RKO (cell line): ENCODE results near the gene SRSF7.

Source experiments
- DNase-seq: peaks from one replicate; pipeline ENCODE4 v3.0.0-alpha.2; 2016; ENCODE audit warnings: low spot score

Gene SRSF7

GRCh38 chr2:38701542-38701941, 49.6 kb downstream of the SRSF7 start:
- DNase-seq, result no peak

GRCh38 chr2:38700881-38701458, 50.2 kb downstream of the SRSF7 start:
- no peak for DNase-seq

GRCh38 chr2:38700113-38700785, 50.9 kb downstream of the SRSF7 start:
- DNase-seq, result no peak

GRCh38 chr2:38698467-38699003, 52.6 kb downstream of the SRSF7 start:
- DNase-seq, result no peak

GRCh38 chr2:38697116-38697840, 53.9 kb downstream of the SRSF7 start:
- DNase-seq, result no peak
